Epidermal melanocyte (primary cell): ENCODE results near the gene TOX4.
"Not testable (repeated sequence)": the region's sequence is repeated elsewhere in the genome, so short reads cannot be mapped to it uniquely, and the experiment has no call there.

Experiments
- DNase-seq: peaks from one replicate; pipeline ENCODE4 v3.0.0; 2011; ENCODE audit warnings: low spot score; ENCODE audit not compliant: insufficient read length

Gene TOX4

GRCh38 chr14:21534576-21534975 is 57.6 kb downstream of the TOX4 start:
- no peak for DNase-seq

- DNase-seq = no peak
These were observed 58.8 kb downstream of the TOX4 start for GRCh38 chr14:21535545-21536417.

GRCh38 chr14:21536418-21537089 is 59.6 kb downstream of the TOX4 start:
- DNase-seq = no peak

- DNase-seq = no peak
These were observed 60.1 kb downstream of the TOX4 start for GRCh38 chr14:21537090-21537424.

GRCh38 chr14:21539189-21539940 is 62.4 kb downstream of the TOX4 start:
- no peak for DNase-seq

GRCh38 chr14:21541413-21542074 is 64.5 kb downstream of the TOX4 start:
- no peak for DNase-seq

GRCh38 chr14:21543521-21543960 is 66.5 kb downstream of the TOX4 start:
- DNase-seq = no peak

GRCh38 chr14:21543963-21544362 is 67.0 kb downstream of the TOX4 start:
- DNase-seq = no peak

- DNase-seq = not testable (repeated sequence)
These were observed 67.6 kb downstream of the TOX4 start for GRCh38 chr14:21544588-21544987.
